Measurements from ENCODE around the gene KHNYN.
A peak's percentile ranks its signal among the peaks of the same experiment; 100 is the strongest.
"Not testable (repeated sequence)": the region's sequence is repeated elsewhere in the genome, so short reads cannot be mapped to it uniquely, and the experiment has no call there.

The KHNYN gene

DNA sequence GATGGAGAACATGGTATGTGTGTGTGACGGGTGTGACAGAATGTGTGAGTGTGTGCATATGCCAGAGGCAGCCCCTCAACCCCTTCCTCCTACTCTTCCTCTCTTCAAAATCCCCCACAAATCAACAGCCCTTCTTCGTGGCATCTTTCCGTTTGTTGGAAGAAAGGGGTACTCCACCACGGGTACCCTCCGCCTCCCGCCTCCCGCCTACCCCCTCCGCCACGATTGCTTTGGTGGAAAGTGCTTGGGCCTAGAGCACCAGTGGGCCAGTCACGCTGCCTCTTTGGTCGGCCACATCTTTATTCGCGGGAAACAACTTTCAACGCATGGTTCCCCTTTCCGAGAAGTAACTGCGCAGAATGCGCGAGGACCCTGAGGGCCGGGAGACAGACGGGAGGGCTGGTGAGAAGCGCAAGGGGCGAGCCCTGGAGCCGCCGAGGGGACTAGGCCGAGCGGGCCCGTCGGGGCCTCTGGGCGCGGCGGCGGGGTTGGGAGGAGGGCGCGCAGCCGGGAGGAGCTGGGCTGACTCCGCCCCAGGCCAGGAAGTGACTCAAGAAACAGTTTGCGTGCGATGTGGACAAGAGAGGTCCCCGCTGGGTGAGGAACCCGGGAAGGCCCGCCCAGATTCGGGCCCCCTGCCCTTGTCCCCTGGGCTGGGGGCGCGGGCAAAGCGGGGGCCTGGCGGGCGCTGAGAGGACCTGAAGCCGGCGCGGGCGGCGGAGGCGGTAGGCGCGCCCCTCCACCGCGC is at the start of gene KHNYN, which contains the start of gene CBLN3:
Gene KHNYN, plus strand, starts transcription at position 560 of the 748 bp plus-strand sequence. CDS start 777 bp downstream, outside the sequence.
Gene CBLN3, minus strand, starts transcription at position 274 of the 748 bp plus-strand sequence. CDS start 614 bp downstream, outside the sequence.
- peak; percentile 78 for DNase-seq

DNA sequence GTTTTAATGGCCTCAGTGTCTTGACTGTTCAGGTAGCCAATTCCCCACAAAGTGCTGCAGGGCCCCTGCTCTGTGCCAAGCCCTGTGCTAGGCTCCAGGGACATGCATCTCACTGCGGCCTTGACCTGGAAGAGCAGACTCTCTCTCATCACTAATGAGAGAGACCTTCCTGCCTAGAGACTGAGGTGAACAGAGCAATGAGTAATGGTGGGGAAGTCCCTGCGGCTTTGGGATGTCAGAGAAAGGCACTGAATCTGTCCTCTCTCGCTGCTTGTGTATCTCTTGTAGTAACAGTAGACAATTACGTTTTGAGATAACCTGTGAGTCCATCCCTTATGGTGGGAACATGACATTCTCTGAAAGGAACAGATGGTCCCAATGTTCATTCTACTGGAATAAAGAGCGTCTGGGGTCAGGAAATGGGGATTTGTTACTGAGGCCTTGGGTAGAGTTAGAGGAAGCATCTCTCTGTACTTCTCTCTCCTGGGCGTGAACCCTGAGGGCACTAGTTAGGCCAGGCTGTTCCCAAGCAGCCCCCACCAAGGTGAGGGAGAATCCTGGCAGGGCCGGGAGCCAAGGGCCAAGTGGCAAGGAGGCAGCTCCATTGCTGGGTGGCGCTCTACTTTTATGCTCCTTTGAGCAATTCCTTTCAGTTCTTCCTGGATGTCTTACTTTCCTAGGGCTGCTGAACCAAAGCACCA is 48.2 kb upstream of the KHNYN start:
- no peak for DNase-seq

GRCh38 chr14:24382064-24382371 is 47.7 kb upstream of the KHNYN start:
- DNase-seq: no peak

DNA sequence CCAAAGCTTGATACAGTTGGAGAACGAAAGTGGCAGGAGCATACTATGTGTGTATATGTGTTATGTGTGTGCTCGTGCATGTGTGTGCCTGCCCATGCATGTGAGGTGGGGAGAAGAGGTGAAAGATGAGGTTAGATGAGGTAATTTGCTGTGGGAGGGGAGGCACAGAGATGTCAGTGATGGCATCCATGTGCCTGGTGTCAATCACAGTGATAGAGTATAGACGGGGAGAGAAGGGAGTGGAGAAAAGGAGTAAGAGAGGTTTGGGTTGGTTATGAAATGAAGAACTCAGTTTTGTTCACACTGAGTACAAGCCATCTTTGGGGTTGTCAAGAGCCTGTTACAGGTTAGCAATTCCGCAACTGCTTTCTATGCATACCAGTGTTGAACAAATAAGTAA is 45.6 kb upstream of the KHNYN start:
- DNase-seq: no peak

DNA sequence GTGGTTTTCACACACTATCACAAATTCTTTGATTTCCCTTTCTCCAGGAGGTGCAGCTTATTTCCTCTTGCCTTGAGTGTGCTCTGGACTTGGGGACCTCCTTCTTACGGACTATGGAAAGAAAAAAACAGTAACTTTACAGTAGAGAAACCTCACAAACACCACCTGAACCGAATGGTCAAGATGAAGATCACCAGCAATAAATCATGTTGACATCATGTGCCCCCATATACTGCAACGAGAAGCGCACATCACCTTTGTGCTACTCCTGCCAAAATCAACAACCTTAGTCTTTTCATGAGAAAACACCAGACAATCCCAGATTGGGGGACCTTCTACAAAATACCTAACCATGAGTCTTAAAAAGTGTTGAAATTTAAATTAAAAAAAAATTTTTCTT is 44.2 kb upstream of the KHNYN start:
- no peak for DNase-seq

GRCh38 chr14:24387009-24387345 is 42.8 kb upstream of the KHNYN start:
- DNase-seq: no peak

DNA sequence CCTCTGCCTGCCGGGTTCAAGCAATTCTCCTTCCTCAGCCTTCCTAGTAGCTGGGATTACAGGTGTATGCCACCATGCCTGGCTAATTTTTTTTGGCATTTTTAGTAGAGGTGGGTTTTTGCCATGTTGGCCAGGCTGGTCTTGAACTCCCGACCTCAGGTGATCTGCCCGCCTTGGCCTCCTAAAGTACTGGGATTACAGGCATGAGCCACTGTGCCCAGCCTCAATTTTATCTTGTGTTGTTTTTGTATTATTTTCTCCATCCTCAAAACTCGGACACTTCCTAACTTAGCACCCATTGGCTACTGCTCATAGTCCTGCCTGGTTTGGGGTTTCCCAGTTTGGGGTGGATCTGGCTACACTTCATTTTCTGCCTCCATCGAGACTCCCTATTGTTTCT is 42.2 kb upstream of the KHNYN start:
- DNase-seq: not testable (repeated sequence)

GRCh38 chr14:24388474-24389179 is 41.1 kb upstream of the KHNYN start:
- DNase-seq: no peak

DNA sequence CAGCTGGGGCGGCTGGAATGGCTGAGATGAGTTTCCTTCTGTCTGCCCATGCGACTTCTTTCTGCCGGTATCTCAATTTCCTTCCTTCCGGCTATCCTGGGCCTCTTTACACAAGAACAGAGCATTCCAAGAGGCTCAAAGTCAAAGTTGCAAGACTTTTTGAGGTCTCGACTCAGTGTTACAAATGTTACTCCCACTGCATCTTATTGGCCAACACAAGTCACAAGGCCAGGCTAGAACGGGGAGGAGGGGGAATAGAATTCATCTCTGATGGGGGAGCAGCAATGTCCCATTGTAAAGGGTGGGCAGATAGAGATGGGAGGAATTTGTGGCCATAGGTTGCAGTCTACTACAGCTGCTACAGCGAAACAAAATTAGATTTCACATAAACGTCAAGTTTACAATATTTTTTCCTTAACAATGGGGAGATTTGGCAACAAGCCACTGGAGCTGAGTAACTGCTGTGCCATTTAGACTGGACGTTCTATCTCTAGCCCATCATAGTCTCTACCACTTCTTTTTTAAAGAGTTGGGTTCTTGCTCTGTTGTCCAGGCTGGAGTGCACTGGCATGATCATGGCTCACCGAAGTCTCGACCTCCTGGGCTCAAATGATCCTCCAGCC is 40.4 kb upstream of the KHNYN start:
- DNase-seq: no peak

- DNase-seq: no peak
Observed at GRCh38 chr14:24390701-24391468, 38.9 kb upstream of the KHNYN start.

GRCh38 chr14:24392325-24393091 is 37.2 kb upstream of the KHNYN start:
- DNase-seq: no peak

- DNase-seq: no peak
Observed at GRCh38 chr14:24394275-24394674, 35.5 kb upstream of the KHNYN start.

- no peak for DNase-seq
Observed at GRCh38 chr14:24395609-24396582, 33.9 kb upstream of the KHNYN start.

- no peak for DNase-seq
Observed at GRCh38 chr14:24397639-24398292, 32.0 kb upstream of the KHNYN start.

GRCh38 chr14:24398293-24398652 is 31.5 kb upstream of the KHNYN start:
- DNase-seq: no peak

- DNase-seq: peak; percentile 32
Observed at GRCh38 chr14:24398653-24399446, 30.9 kb upstream of the KHNYN start, which contains the start of gene NYNRIN. Gene NYNRIN (plus strand): TSS chr14:24399003. CDS start chr14:24399247, 244 bp downstream.

GRCh38 chr14:24399447-24399822 is 30.3 kb upstream of the KHNYN start:
- DNase-seq: no peak

GRCh38 chr14:24399999-24400718 is 29.6 kb upstream of the KHNYN start:
- no peak for DNase-seq
